Naive thymus-derived CD8-positive, alpha-beta T cell (primary cell): ENCODE data around the gene RAB44. TPM values are rescaled to one million over a fixed set of nuclear protein-coding genes. Genes with fewer than 3 reads are reported as not detected.
"Not testable (repeated sequence)": the region's sequence is repeated elsewhere in the genome, so short reads cannot be mapped to it uniquely, and the experiment has no call there.

ENCODE experiments used
- ATAC-seq, 2 donors: fragments of 150-1000 bp; cut with Tn5 transposase in 1 of 2; sonication (Bioruptor Pico), chemical (Tn5 transposase) in 1 of 2; 1 replicate in 1 of 2; 2 replicates in 1 of 2; pipeline ENCODE4 v1.10.0; 2021; ENCODE audit warnings: mild to moderate bottlenecking in 2 of 2, moderate library complexity in 2 of 2
- POLR2A ChIA-PET: fragments of 350-600 bp; sonication (Branson Sonifier 250); formaldehyde crosslinking; loops from one replicate; lab custom pipeline; 2021; ENCODE audit warnings: antibody characterized with exemption; lab: Charles Lee
- DNase-seq, 10 donors: peaks; one replicate each; pipeline versions ENCODE4 v3.0.0 to v3.0.0-alpha.2; 2020 to 2022
- H3K27ac Mint-ChIP-seq, 10 donors: one replicate each; pipeline ENCODE4 v1.8.0; 2020 to 2022; ENCODE audit warnings: mild to moderate bottlenecking in 10 of 10, mixed read lengths in 10 of 10, moderate library complexity in 4 of 10, inconsistent platforms in 1 of 10
- H3K27me3 Mint-ChIP-seq, 5 donors: one replicate each; pipeline ENCODE4 v1.8.0; 2021 to 2022; ENCODE audit warnings: mixed read lengths in 5 of 5
- H3K36me3 Mint-ChIP-seq, 3 donors: one replicate each; pipeline ENCODE4 v1.8.0; 2020 to 2022; ENCODE audit warnings: mixed read lengths in 3 of 3, mild to moderate bottlenecking in 2 of 3, inconsistent platforms in 1 of 3
- H3K4me1 Mint-ChIP-seq, 4 donors: one replicate each; pipeline ENCODE4 v1.8.0; 2021 to 2022; ENCODE audit warnings: mixed read lengths in 4 of 4
- H3K4me3 Mint-ChIP-seq, 10 donors: one replicate each; pipeline ENCODE4 v1.8.0; 2020 to 2022; ENCODE audit warnings: mild to moderate bottlenecking in 10 of 10, mixed read lengths in 10 of 10, moderate library complexity in 6 of 10, inconsistent platforms in 1 of 10
- H3K9me3 Mint-ChIP-seq, 9 donors: one replicate each; pipeline ENCODE4 v1.8.0; 2020 to 2022; ENCODE audit warnings: mixed read lengths in 9 of 9, mild to moderate bottlenecking in 3 of 9, inconsistent platforms in 1 of 9, moderate library complexity in 1 of 9
- polyA plus RNA-seq, 3 donors: library from polyadenylated mRNA; unstranded; fragments of 300-500 nt; fragmentation: Illumina TruSeq; gene quantifications; one replicate each; pipeline ENCODE4 v1.2.3, GENCODE V29; 2021
- total RNA-seq, 8 experiments: library from RNA in 2 of 8; stranded (reverse) in 2 of 8; gene quantifications; one replicate each; pipeline ENCODE4 v1.2.3 and lab custom pipeline; 2021 to 2026

Gene RAB44, protein sequence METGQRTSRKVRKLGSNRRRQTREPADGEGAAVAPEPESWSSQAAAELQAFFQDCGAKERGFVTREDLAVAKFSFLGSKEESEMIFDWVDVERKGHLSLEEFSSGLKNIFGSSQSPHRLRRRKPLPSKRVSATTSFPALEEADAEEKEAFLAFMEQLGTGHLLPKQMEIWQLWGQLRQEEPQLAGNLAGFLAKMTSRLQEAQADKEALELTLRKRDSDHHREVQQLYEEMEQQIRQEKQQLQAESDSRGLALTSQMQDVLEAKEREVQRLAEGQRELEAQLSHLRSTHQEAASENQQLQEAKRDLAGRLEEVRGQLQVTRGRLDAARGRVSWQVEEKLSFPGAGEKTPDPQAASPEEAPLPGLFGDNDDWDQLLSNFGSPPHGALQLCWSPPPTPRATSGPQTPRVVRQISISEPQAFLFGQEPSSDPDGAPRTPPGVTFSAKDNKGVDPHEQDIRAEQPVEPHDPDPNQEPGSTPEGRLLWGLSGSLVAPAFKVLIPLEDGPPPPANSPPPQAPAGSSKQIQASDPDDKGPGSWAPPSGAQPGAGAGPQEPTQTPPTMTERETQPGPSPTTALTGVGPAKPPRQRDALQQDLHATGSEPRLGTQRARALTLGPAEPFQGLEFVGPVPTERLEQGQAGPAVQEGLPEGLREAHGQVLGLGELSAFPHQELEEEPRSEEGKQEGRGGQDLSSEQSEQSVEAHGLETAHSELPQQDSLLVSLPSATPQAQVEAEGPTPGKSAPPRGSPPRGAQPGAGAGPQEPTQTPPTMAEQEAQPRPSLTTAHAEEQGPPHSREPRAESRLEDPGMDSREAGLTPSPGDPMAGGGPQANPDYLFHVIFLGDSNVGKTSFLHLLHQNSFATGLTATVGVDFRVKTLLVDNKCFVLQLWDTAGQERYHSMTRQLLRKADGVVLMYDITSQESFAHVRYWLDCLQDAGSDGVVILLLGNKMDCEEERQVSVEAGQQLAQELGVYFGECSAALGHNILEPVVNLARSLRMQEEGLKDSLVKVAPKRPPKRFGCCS
- total RNA-seq, result not detected
- not detected for polyA plus RNA-seq
- total RNA-seq (lab: John Stamatoyannopoulos, UW), result 0 to 0.35 (median 0.04) reads per million in 6 experiments

DNA sequence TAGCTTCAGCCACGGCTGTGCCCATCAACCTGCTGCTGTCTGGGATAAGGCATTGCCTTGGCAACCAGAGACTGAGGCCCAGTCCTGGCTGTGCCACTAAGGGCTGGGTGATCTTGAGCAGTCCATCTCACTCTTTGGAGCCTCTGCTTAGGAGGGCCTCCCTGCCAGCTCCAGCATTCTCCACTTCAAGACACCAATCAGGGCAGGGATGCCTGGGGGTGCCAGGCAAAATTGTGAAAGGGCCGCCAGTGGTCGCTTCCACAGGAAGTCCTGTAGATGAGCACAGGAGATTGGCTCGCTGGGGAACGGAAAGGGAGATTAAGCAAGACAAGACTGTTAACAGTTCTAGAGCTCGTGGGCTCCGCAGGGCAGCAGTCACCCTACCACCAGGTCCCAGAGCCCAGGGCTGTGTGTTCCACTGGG lies at the start of gene RAB44:
Gene RAB44 (plus strand): TSS at position 346 of the 423 bp plus-strand sequence. CDS start 6,410 bp downstream, outside the sequence.
- Mint-ChIP-seq H3K27me3 (peaks cover 0 to 10% (median 3%) of the 10 kb centered on the region in 5 donors), H3K4me3 (no peak within 1 kb of the TSS), H3K9me3 (no peaks in the 10 kb centered on the region), H3K27ac (peak within 1 kb of the TSS in 3 of 10 donors; percentile 1 to 65 (median 59)), H3K4me1 (peaks cover 0 to 40% (median 4%) of the 10 kb centered on the region in 4 donors), H3K36me3 (no peaks in the 10 kb centered on the region)
- POLR2A ChIA-PET, result no interaction called here
- DNase-seq (no peak), ATAC-seq (no peak)

DNA sequence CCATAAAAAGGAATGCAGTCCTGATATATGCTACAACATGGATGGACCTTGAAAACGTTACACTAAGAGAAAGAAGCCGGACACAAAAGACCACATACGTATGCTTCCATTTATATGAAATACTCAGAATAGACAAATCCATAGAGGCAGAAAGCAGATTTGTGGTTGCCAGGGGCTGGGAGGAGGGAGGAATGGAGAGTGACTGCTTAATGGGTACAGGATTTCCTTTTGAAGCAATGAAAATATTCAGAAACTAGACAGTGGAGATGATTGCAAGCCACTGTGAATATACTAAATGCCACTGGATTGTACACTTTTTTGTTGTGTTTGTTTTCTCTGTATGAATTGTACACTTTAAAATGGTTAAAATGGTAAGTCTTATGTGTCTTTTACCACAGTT lies 48.5 kb upstream of the RAB44 start:
- DNase-seq (no peak), ATAC-seq (no peak)
- H3K9me3 Mint-ChIP-seq, result no peaks in the 10 kb centered on the region
- no peaks in the 10 kb centered on the region for H3K36me3 Mint-ChIP-seq
- H3K27me3 Mint-ChIP-seq, result peaks cover 0 to 4% (median 0%) of the 10 kb centered on the region in 5 donors
- POLR2A ChIA-PET, result no interaction called here
- peaks cover 0 to 17% (median 0%) of the 10 kb centered on the region in 4 donors for H3K4me1 Mint-ChIP-seq
- no peak overlapping the region for H3K4me3 Mint-ChIP-seq
- H3K27ac Mint-ChIP-seq, result no peak overlapping the region

DNA sequence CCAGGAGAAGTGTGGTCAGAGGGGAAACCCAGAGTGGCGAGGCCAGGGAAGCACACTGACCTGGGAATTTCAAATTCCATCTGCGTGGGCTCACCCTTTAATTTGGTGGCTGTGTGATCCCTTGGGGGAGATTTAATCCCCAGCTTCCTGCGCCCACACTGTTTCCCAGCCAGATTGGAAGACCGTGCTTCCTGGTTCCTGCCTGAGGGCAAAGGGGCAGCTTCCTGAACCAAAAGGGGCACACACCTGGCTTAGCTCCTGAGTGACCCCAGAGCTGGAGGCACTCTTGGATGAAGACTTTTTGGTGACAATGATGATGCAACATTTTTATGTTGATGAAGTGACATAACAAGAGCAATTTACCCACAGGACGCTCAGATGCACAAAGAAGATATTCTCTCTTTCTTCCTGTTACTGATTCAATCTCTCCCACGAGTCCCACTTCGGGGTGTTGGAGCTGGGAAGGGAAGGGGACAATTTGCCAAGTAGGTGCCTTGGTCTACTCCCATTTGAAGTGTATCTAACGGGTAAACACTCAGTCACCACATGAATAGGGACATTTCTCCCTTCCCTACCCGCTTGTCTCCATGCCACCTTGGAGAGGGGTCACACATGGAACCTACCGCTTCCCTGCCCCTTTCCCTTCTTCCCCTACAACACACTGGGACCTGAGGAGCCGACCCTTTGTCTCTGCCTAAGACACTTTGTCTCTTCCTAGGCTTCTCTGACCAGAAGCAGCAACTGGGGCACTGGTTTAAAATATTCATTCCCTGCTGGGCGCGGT lies 47.7 kb upstream of the RAB44 start:
- POLR2A ChIA-PET, result no interaction called here
- no peak for ATAC-seq
- Mint-ChIP-seq H3K4me1 (peaks cover 0 to 17% (median 0%) of the 10 kb centered on the region in 4 donors), H3K27ac (no peak overlapping the region), H3K9me3 (no peaks in the 10 kb centered on the region), H3K27me3 (peaks cover 0 to 4% (median 0%) of the 10 kb centered on the region in 5 donors), H3K36me3 (no peaks in the 10 kb centered on the region), H3K4me3 (no peak overlapping the region)
- DNase-seq, result no peak

DNA sequence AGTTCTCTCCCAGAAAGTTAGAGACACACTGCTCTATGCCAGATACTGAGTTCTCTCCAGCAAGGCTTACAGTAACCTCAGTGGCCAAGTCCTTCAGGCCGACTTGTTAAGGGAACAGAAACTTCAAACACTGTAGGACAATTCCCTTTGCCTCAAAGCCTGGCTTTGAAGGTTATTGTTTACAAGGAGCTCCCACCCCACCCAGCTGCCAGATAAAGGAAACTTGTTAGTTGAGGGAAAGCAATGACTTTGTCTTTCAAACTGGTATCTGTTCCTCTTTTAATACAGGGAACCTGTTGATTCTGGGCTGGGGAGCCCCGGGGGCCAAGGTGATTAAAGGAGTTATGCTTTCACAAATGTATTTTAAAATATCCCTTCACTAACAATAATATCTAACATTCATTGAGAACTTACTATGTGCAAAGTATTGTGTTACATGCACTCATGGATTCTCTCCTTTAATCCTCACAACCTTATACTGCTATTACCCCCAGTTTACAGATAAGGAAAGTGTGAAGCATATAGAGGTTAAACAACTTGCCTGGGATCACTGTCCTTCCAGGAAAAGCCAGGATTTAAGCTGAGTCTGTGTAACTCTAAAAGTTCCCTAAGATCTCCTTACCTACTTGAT lies 46.7 kb upstream of the RAB44 start:
- no peak overlapping the region for H3K4me3 Mint-ChIP-seq
- peaks cover 4 to 13% (median 5%) of the 10 kb centered on the region in 5 donors for H3K27me3 Mint-ChIP-seq
- no peaks in the 10 kb centered on the region for H3K36me3 Mint-ChIP-seq
- POLR2A ChIA-PET, result interaction anchor here (0.6 kb wide), 1 partner anchor 1141 kb away, joined by 3 read pairs; no protein-coding TSS in a partner anchor
- no peak overlapping the region for H3K27ac Mint-ChIP-seq
- H3K4me1 Mint-ChIP-seq, result peaks cover 0 to 14% (median 0%) of the 10 kb centered on the region in 4 donors
- DNase-seq (no peak), ATAC-seq (no peak)
- no peaks in the 10 kb centered on the region for H3K9me3 Mint-ChIP-seq

DNA sequence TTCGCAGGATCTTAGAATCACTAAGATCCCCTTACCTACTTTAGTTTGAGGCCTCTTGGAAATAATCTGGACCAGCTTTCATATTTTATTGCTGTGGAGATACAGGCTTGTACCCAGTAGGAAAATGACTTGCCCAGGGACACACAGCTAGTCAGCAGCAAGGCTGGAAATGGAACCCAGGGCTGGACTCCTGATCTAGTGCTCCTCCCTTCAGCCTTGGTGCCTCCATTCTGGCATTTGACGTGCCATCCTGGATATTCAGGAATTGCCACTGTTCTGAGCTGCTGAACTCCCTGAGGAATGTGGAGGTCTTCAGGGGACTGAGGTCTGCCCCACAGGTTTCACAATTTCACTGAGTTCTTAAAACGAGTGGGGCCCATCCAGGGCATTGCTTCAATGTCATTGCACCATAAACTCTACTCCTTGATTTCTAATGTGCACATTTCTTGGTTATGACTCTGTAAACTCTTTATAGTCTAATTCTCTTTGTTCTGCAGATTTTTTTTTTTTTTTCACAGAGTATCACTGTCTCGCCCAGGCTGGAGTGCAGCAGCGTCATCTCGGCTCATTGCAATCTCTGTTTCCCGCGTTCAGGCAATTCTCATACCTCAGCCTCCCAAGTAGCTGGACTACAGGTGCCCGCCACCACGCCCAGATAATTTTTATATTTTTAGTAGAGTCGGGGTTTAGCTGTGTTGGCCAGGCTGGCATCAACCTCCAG lies 45.8 kb upstream of the RAB44 start:
- ATAC-seq (no peak), DNase-seq (no peak)
- POLR2A ChIA-PET, result interaction anchor here (0.6 kb wide), 1 partner anchor 1140 kb away, joined by 3 read pairs; no protein-coding TSS in a partner anchor
- H3K4me1 Mint-ChIP-seq, result peaks cover 0 to 14% (median 0%) of the 10 kb centered on the region in 4 donors
- H3K27ac Mint-ChIP-seq, result no peak overlapping the region
- peaks cover 5 to 17% (median 10%) of the 10 kb centered on the region in 5 donors for H3K27me3 Mint-ChIP-seq
- no peaks in the 10 kb centered on the region for H3K36me3 Mint-ChIP-seq
- H3K9me3 Mint-ChIP-seq, result no peaks in the 10 kb centered on the region
- no peak overlapping the region for H3K4me3 Mint-ChIP-seq

DNA sequence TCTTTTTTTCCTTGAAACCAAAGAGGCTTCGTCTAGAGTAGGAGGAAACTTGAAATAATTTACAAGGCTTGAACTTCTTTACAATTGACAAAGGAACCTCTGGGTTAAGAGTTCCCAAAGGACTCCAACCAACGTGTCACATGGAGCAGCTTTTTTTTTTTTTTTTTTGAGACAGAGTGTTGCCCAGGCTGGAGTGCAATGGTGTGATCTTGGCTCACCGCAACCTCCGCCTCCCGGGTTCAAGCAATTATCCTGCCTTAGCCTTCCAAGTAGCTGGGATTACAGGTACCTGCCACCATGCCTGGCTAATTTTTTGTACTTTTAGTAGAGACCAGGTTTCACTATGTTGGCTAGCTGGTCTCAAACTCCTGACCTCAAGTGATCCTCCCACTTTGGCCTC lies 43.2 kb upstream of the RAB44 start:
- ATAC-seq, H3K27ac Mint-ChIP-seq, H3K4me3 Mint-ChIP-seq, H3K36me3 Mint-ChIP-seq, H3K9me3 Mint-ChIP-seq, DNase-seq: not testable (repeated sequence)
- H3K27me3 Mint-ChIP-seq, result peaks cover 7 to 22% (median 17%) of the 10 kb centered on the region in 5 donors
- H3K4me1 Mint-ChIP-seq, result peaks cover 0 to 15% (median 0%) of the 10 kb centered on the region in 4 donors
- POLR2A ChIA-PET, result interaction anchor here (0.6 to 1.0 kb wide), 2 partner anchors 13 to 49 kb away, joined by 3 to 4 read pairs; no protein-coding TSS in a partner anchor

DNA sequence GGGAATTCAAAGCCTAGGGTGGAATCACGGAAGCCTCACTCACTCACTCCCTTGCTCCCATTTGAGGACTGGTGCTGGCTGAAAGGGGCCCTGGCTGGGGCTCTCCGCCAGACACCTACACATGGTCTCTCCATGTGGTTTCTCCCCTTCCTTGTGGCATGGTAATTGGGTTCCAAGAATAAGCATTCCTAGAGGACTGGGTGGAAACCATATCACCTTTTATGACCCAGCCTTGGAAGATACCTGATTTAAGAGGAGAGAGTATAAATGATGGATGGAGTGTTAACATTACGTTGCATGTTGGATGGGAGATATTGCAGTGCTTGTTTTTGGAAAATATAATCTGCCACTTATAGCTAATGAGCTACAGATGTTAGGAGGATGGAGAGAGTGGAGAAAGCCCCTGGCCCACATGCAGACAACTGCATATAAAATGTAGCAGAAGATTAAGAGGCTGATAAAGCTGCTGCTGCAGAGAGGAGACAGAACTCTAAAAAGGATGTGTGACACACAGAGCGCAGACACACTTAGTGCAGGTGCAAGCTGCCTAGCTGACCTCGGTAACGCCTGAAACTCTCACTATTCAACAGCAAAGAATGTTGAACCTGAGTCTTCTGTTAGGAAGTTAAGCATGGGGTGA lies 42.4 kb upstream of the RAB44 start:
- no peaks in the 10 kb centered on the region for H3K36me3 Mint-ChIP-seq
- ATAC-seq, result no peak
- DNase-seq, result no peak
- POLR2A ChIA-PET, result interaction anchor here (0.6 kb wide), 1 partner anchor 13 kb away, joined by 5 read pairs; no protein-coding TSS in a partner anchor
- H3K4me1 Mint-ChIP-seq, result peaks cover 0 to 21% (median under 1%) of the 10 kb centered on the region in 4 donors
- H3K9me3 Mint-ChIP-seq, result no peaks in the 10 kb centered on the region
- H3K27me3 Mint-ChIP-seq, result peaks cover 10 to 29% (median 23%) of the 10 kb centered on the region in 5 donors
- no peak overlapping the region for H3K27ac Mint-ChIP-seq
- H3K4me3 Mint-ChIP-seq, result no peak overlapping the region

DNA sequence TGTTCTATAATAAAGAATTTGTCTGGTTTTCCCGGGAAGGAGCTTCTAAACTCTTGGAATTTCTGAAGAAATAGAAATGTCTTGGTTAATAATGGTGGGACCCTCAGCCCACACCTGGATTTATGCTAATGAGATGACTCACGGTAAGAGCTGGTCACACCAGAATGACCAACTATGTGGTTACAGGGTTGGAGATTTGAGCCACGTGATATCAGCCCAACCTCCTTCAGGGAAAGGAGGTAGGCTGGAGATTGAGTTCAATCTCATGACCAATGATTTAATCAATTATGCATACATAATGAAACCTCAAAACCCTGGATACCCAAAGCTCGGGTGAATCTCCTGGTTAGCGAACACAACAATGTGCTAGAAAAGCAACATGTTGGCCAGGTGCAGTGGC lies 41.2 kb upstream of the RAB44 start:
- Mint-ChIP-seq H3K4me3 (no peak overlapping the region), H3K36me3 (no peaks in the 10 kb centered on the region), H3K4me1 (peaks cover 0 to 12% (median under 1%) of the 10 kb centered on the region in 4 donors), H3K27me3 (peaks cover 10 to 30% (median 24%) of the 10 kb centered on the region in 5 donors), H3K27ac (no peak overlapping the region), H3K9me3 (no peaks in the 10 kb centered on the region)
- DNase-seq (no peak), ATAC-seq (no peak)
- POLR2A ChIA-PET, result no interaction called here

DNA sequence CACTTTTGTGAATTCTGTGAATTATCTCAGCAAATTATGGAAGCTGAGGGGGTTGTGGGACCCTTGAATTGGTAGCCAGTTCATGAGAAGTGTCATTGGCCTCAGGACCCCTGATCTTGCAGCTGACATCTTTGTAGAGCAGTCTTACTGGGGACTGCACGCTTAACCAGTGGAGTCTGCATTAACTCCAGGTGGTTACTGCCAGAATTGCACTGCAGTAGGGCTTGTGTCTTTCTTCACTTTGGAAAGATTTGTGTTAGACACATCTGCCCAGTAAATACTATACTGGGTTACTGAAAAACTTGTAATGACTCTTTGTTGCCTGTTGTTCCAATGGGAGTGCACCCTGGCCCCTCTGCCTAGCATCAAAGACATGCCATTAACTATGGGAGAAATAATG lies 40.4 kb upstream of the RAB44 start:
- H3K27ac Mint-ChIP-seq, result no peak overlapping the region
- DNase-seq (no peak), ATAC-seq (no peak)
- peaks cover 0 to 10% (median 3%) of the 10 kb centered on the region in 4 donors for H3K4me1 Mint-ChIP-seq
- H3K4me3 Mint-ChIP-seq, result no peak overlapping the region
- H3K27me3 Mint-ChIP-seq, result peaks cover 10 to 30% (median 24%) of the 10 kb centered on the region in 5 donors
- no peaks in the 10 kb centered on the region for H3K36me3 Mint-ChIP-seq
- POLR2A ChIA-PET, result interaction anchor here (0.6 kb wide), 1 partner anchor 1216 kb away, joined by 3 read pairs; no protein-coding TSS in a partner anchor
- H3K9me3 Mint-ChIP-seq, result no peaks in the 10 kb centered on the region

DNA sequence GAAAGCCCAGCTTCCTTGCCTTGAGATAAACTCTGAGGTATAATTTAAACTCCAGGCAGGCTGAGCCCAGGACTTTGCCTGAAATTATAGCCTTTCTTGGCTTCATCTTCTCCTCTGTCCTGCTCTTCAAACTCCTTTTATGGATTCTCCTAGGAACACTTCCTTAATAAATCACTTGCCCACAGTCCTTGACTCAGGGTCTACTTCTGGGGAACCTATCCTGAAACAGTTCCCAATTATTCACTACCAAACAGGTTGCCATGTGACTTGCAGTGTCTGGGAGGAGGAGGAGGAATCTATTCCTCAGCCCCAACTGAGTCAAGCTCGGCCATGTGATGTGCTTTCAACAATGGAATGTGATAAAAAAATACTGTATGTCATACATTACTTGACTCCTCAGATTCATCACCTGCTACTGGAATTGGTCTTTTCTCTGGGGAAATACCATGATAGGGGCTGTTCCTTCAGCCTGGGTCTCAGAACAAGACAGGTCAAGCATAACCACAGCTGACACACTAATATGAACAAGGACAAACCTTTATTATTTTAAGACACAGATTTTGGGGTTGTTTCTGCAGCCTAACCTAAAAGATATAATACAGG lies 39.6 kb upstream of the RAB44 start:
- ATAC-seq (no peak), DNase-seq (no peak)
- peaks cover 10 to 30% (median 24%) of the 10 kb centered on the region in 5 donors for H3K27me3 Mint-ChIP-seq
- H3K4me3 Mint-ChIP-seq, result no peak overlapping the region
- H3K4me1 Mint-ChIP-seq, result peaks cover 0 to 17% (median 11%) of the 10 kb centered on the region in 4 donors
- H3K27ac Mint-ChIP-seq, result no peak overlapping the region
- H3K9me3 Mint-ChIP-seq, result no peaks in the 10 kb centered on the region
- POLR2A ChIA-PET, result no interaction called here
- no peaks in the 10 kb centered on the region for H3K36me3 Mint-ChIP-seq
